Adrenal gland (tissue), 5 donors: Measurements from ENCODE around the gene EIF1B.

Source experiments
- CTCF ChIP-seq, 6 experiments: fragments of 450-650 bp in 4 of 6; fragments of 200-600 bp in 2 of 6; sonication (generic) in 1 of 6; IDR thresholded peaks; 1 replicate in 5 of 6; 2 replicates in 1 of 6; pipeline versions ENCODE4 v1.5.1 to v1.8.0; 2016 to 2021; ENCODE audit warnings: antibody characterized with exemption in 6 of 6, mild to moderate bottlenecking in 2 of 6, moderate library complexity in 1 of 6
- POLR2A ChIP-seq, 2 donors: fragments of 450-650 bp; IDR thresholded peaks; one replicate each; pipeline ENCODE4 v1.6.1; 2017; ENCODE audit warnings: antibody characterized with exemption in 2 of 2, mild to moderate bottlenecking in 2 of 2, moderate library complexity in 1 of 2
- donor health status: DM: no; HTN: no; CAD: no.

- TF ChIP-seq POLR2A (IDR thresholded peaks at IDR 0.05) = no peak
- no peak for TF ChIP-seq CTCF (IDR thresholded peaks at IDR 0.05)
Observed at GRCh38 chr3:40306336-40306735, 3.2 kb upstream of the EIF1B start.
